Left ventricle myocardium inferior (tissue), 1 donor: ENCODE measurements around the gene HES4. TPM values are rescaled to one million over a fixed set of nuclear protein-coding genes. Genes with fewer than 3 reads are reported as not detected.

Experiments used
- DNase-seq: peaks from one replicate; pipeline ENCODE4 v3.0.0-alpha.2; 2020
- H3K27ac ChIP-seq: fragments of 200-600 bp; replicated peaks from 2 replicates; pipeline ENCODE4 v1.8.0; 2021
- H3K27me3 ChIP-seq: fragments of 200-600 bp; 2 replicates; pipeline ENCODE4 v1.8.0; 2021; ENCODE audit warnings: low read depth
- H3K36me3 ChIP-seq: fragments of 200-600 bp; 2 replicates; pipeline ENCODE4 v1.8.0; 2021
- H3K4me1 ChIP-seq: fragments of 200-600 bp; 2 replicates; pipeline ENCODE4 v1.8.0; 2021
- H3K4me3 ChIP-seq: fragments of 200-600 bp; 2 replicates; pipeline ENCODE4 v1.8.0; 2021; ENCODE audit warnings: mild to moderate bottlenecking, moderate library complexity
- H3K9me3 ChIP-seq: fragments of 200-600 bp; replicated peaks from 2 replicates; pipeline ENCODE4 v1.8.0; 2021
- CTCF ChIP-seq: fragments of 200-600 bp; IDR thresholded peaks from 2 replicates; pipeline ENCODE4 v1.8.0; 2021; ENCODE audit warnings: antibody characterized with exemption, mild to moderate bottlenecking, borderline replicate concordance
- intact Hi-C: fragments of 100-400 bp; cut with micrococcal nuclease; formaldehyde crosslinking; loops from one replicate; pipeline ENCODE4 v1.11.0; 2022
- total RNA-seq: library from RNA; stranded (reverse); fragmentation: NEBNext Ultra II Directional; extraction: Animal tissue kit (Norgen Biotek cat#: 25700); gene quantifications from one replicate; pipeline ENCODE4 v1.2.1, GENCODE V29; 2021
- donor health status: DM: no; HTN: yes; CAD: no; lungs with severe emphysema.

Gene HES4
- total RNA-seq, 1 donor from 2014 or later = 34.0 TPM

DNA sequence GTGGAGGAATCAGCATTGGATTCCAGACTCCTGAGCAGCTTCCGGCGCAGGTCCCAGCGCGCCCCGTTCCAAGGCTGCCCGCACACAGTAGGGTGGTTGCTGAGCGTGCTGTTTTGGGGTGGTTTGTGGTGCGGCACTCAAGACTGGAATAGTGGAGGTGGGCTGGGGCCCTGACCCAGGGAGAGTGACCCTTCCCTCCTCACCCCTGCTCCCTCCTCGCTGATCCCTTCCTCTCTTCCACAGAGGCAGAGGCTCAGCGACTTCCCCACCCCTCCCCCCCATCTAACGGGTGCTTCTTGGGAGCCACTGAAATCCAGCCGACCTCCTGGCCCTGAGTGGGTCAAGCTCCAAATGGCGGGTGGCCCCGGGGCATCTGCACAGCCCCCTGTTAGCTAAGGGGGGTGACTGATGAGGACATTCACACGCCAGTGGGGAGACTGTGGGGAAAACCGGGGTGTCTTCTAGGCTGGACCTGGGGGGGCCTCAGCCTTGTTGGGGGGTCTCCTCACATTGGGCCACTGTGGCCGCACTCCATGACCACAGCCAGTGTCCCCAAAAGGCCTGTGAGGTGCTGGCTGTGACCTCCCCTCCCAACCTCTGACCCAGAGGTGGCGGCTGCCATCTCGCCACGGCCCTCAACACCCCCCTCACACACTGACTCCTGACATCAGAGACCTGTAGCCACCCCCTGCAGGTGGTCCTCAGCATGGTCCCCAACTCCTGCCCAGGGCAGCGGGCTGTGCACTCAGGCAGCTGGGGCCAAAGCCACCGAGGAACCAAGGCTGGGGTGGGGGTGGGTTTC, 3.9 kb upstream of the HES4 start:
- intact Hi-C loops = no loop called here
- Histone ChIP-seq H3K36me3 (no peaks in the 10 kb centered on the region), H3K27ac (no peak overlapping the region), H3K9me3 (no peaks in the 10 kb centered on the region), H3K27me3 (no peaks in the 10 kb centered on the region), H3K4me1 (peaks cover 53% of the 10 kb centered on the region), H3K4me3 (no peak overlapping the region)
- no peak for TF ChIP-seq CTCF
- no peak for DNase-seq

- TF ChIP-seq CTCF = no peak
- intact Hi-C loops = no loop called here
- Histone ChIP-seq H3K4me3 (peak overlapping the region; percentile 77), H3K36me3 (no peaks in the 10 kb centered on the region), H3K9me3 (no peaks in the 10 kb centered on the region), H3K4me1 (peaks cover 68% of the 10 kb centered on the region), H3K27me3 (no peaks in the 10 kb centered on the region), H3K27ac (peak overlapping the region; percentile 99)
- DNase-seq = no peak
These were observed 1.3 kb upstream of the HES4 start for GRCh38 chr1:1001057-1001783.

DNA sequence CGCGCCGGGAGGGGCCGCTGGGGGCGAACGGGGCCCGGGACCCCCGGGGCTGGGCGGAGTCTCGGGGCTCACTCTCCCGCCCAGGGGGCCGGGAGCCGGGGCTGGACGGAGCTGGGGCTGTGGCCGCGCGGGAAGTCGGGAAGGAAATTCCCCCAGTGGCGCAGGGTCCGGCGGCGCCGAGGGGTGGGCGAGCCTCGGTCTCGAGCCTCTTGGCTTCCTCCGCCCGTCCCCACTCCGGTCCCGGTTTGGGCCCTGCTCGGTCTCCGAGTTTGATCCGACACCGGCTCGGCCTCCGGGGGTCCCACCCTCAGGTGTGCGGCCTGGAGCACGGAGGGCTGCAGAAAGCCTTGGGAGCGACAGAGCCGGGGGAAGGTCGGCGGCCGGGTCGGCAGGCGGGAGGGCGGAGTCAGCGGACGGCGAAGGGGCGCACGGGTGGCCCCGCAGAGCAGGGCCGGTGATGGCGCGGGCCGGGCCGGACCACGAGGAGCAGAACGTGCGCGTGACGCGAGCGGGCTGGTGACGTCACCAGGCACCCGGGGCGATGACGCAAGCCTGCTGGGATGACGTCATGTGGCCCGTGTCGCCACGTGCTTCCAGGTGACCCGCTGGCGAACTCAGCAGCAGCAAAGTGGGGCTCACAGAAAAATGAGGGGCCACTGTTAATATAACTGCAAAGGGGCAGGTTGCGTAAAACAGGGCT, 610 bp upstream of the HES4 start:
- no peaks in the 10 kb centered on the region for H3K9me3 ChIP-seq
- no peaks in the 10 kb centered on the region for H3K36me3 ChIP-seq
- peak overlapping the region; percentile 77 for H3K4me3 ChIP-seq
- TF ChIP-seq CTCF = no peak
- no peaks in the 10 kb centered on the region for H3K27me3 ChIP-seq
- H3K27ac ChIP-seq = peak overlapping the region; percentile 99
- H3K4me1 ChIP-seq = peaks cover 61% of the 10 kb centered on the region
- intact Hi-C loops = no loop called here
- peak; percentile 81 for DNase-seq

GRCh38 chr1:998995-999724, 737 bp downstream of the HES4 start:
- Histone ChIP-seq H3K36me3 (no peaks in the 10 kb centered on the region), H3K27ac (peak overlapping the region; percentile 99), H3K4me3 (peak overlapping the region; percentile 77), H3K4me1 (peaks cover 47% of the 10 kb centered on the region), H3K27me3 (no peaks in the 10 kb centered on the region), H3K9me3 (no peaks in the 10 kb centered on the region)
- no peak for DNase-seq
- no peak for TF ChIP-seq CTCF
- intact Hi-C loops = no loop called here

DNA sequence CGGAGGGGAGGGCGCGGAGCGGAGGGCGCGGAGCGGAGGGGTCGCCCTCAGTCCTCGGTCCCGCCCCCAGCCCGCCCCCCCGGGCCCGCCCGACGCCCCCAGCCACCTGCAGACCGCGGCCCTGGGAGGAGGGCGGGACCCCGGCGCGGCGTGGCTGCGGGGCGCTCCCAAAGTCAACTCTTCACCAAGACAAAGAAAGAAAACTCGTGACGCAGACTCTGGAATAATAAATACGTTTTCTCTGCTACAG, 1.2 kb downstream of the HES4 start:
- Histone ChIP-seq H3K9me3 (no peaks in the 10 kb centered on the region), H3K4me3 (peak overlapping the region; percentile 77), H3K27ac (peak overlapping the region; percentile 99), H3K4me1 (peaks cover 45% of the 10 kb centered on the region), H3K36me3 (no peaks in the 10 kb centered on the region), H3K27me3 (no peaks in the 10 kb centered on the region)
- intact Hi-C loops = no loop called here
- no peak for DNase-seq
- no peak for TF ChIP-seq CTCF
